T-helper 9 cell (primary cell): ENCODE results near the gene ZNF428.
A peak's percentile ranks its signal among the peaks of the same experiment; 100 is the strongest.
"Not testable (repeated sequence)": the region's sequence is repeated elsewhere in the genome, so short reads cannot be mapped to it uniquely, and the experiment has no call there.

Source experiments
- DNase-seq: peaks from one replicate; pipeline ENCODE4 v3.0.0-alpha.2; 2020

The ZNF428 gene

GRCh38 chr19:43591904-43592772 lies 27.3 kb downstream of the ZNF428 start:
- DNase-seq, result no peak

- no peak for DNase-seq
Observed at GRCh38 chr19:43589678-43590077, 29.8 kb downstream of the ZNF428 start.

DNA sequence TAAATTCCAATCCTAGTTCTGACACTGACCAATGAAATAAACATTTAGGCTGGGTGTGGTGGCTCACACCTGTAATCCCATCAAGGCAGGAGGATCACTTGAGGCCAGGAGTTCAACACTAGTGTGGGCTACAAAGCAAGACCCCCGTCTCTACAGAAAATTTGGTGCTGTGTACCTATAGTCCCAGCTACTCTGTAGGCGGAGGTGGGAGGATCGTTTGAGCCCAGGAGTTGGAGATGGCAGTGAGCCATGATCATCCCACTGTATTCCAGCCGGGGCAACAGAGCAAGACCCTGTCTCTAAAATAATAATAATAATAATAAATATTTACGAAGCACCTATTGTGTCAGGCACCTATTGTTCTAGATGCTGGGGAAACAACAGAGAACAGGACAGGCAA lies 30.2 kb downstream of the ZNF428 start:
- no peak for DNase-seq

DNA sequence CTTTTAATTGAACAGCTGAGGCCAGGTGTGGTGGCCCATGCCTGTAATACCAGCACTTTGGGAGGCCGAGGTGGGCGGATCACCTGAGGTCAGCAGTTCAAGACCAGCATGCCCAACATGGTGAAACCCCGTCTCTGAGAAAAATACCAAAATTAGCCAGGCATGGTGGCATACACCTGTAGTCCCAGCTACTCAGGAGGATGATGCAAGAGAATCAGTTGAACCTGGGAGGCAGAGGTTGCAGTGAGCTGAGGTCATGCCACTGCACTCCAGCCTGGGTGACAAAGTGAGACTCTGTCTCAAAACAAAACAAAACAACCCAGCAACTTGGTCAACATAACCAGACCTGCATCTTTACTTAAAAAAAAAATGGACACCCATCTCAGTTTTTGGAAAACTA lies 32.4 kb downstream of the ZNF428 start:
- DNase-seq, result not testable (repeated sequence)

GRCh38 chr19:43586346-43586745 lies 33.1 kb downstream of the ZNF428 start:
- DNase-seq, result no peak

GRCh38 chr19:43584484-43584883 lies 34.9 kb downstream of the ZNF428 start:
- DNase-seq, result no peak

- no peak for DNase-seq
Observed at GRCh38 chr19:43582495-43582894, 36.9 kb downstream of the ZNF428 start.

DNA sequence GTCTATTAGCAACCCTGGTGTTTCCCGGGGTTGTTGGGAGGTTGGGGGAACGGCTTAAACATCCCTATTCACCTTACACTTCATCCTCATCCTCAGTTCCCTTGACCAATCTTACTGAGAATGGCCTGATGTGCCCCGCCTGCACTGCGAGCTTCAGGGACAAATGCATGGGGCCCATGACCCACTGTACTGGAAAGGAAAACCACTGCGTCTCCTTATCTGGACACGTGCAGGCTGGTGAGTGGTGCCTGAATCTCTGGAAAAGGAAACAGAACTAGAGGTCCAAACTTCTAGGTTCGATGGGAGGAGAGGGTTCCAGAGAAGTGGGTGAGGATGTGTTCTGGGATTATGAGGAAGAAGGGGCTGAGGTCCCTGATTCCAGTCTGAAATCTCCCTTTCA lies 38.0 kb downstream of the ZNF428 start:
- DNase-seq, result no peak

- no peak for DNase-seq
Observed at GRCh38 chr19:43578787-43579186, 40.6 kb downstream of the ZNF428 start.

DNA sequence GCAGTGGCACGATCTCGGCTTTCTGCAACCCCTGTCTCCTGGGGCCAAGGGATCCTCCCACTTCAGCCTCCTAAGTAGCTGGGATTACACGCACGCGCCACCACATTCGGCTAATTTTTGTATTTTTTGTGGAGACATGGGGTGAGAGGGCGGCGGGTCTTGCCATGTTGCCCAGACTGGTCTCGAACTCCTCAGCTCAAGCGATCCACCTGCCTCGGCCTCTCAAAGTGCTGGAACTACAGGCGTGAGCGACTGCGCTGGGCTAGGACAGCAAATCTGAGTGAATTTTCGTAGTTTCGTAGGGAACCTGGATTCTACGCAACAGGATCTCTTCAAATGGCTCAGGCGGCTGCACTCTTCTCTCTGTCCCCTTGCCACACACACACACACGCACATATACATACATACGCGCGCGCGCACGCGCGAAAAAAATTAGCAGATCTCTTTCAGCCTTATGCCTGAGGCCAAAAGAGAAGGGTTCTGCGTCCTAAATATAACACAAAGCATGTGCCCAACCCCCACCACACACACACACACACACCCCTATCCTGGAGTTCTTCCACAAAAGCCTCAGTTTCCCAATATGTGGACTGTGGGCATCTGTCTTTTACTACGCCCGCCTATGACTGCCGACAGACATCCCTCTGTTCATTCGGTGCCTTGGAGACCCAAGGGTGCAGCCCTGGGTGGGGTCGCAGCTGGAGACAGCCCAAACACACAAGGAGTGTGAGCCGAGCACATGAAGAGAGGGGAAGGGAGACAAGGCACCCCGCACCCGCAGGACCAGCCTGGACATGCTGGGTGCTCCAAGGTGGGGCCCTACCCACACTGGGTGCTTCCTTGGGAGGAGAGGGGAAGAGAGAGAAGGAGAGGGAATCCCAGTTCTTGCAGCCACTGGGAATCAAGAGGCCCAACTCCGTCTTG lies 43.2 kb downstream of the ZNF428 start:
- DNase-seq, result no peak

GRCh38 chr19:43575156-43575950 lies 44.1 kb downstream of the ZNF428 start, which contains the start of the genes PINLYP and XRCC1:
PINLYP (plus strand) TSS chr19:43575801; CDS start chr19:43577192, 1,391 bp downstream.
XRCC1 (minus strand) TSS chr19:43575527; CDS start chr19:43575458, 69 bp downstream.
- peak; percentile 94 for DNase-seq

DNA sequence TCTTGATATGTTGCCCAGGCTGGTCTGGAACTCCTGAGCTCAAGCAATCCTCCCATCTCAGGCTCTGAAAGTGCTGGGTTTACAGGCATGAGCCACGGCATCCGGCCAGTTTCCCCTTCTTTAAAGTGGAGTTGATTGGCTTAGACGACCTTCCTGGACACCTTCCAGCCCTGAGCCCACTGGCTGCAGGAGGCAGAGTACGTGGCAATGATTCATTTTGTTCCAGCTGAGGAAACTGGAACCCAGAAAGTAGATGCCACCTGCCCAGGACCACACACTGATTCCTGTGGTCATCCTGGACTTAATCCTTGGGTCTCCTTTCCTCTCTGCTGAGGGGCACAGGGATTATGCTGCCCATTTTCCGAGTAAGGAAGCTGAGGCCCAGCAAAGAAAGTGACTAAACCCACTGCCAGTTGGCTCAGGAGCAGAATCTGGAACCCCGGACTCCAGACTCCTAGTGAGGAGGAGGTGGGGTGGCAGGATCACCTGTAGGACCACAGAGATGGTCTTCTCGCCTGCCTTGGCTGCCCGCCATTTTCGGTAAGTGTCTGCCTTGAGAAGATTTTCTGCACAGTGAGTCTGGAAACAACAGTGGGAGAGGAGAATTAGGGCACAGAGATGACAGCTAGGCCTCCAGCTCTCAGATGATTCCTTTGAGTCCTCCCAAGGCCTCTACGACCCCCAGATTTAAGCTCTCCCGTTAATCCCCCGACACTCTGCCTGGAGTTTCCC lies 44.8 kb downstream of the ZNF428 start:
- no peak for DNase-seq

GRCh38 chr19:43572171-43572588 lies 47.2 kb downstream of the ZNF428 start:
- DNase-seq, result no peak

DNA sequence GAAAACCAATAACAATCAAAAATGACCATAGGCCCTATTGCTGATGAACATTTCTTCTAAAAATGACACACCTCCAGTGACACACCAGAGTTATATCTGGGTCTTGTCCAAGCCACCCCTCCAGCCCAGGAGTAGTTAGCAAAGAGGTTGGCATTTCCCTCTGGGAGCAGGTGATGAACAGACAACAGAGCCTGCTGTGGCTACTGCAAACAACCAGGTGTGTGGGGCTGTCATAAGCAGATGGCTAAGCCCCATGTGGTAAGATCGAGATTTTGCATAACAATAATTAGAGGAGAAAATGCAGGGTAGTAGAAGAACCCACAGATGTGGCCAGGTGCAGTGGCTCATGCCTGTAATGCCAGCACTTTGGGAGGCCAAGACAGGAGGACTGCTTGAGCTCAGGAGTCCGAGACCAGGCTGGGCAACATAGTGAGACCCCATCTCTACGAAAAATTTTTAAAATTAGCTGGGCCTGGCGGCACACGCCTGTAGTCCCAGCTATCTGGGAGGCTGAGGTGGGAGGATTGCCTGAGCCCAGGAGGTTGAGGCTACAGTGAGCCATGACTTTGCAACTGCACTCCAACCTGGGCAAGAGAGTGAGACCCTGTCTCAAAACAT lies 49.1 kb downstream of the ZNF428 start:
- DNase-seq, result no peak

DNA sequence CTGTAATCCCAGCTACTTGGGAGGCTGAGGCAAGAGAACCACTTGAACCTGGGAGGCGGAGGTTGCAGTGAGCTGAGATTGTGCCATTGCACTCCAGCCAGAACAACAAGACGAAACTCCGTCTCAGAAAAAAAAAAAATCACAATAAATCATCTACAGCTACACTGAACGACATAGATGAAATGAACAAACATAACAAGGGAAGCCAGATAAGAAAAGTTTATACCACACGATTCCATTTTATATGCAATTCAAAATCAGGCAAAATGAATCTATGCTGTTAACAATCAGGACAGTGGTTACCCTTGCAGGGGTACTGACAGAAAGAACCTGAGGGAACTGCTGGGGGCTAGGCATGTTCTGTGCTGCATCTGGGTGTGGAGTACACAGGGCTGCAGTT lies 49.8 kb downstream of the ZNF428 start:
- no peak for DNase-seq

GRCh38 chr19:43564800-43565199 lies 54.6 kb downstream of the ZNF428 start:
- DNase-seq, result no peak

DNA sequence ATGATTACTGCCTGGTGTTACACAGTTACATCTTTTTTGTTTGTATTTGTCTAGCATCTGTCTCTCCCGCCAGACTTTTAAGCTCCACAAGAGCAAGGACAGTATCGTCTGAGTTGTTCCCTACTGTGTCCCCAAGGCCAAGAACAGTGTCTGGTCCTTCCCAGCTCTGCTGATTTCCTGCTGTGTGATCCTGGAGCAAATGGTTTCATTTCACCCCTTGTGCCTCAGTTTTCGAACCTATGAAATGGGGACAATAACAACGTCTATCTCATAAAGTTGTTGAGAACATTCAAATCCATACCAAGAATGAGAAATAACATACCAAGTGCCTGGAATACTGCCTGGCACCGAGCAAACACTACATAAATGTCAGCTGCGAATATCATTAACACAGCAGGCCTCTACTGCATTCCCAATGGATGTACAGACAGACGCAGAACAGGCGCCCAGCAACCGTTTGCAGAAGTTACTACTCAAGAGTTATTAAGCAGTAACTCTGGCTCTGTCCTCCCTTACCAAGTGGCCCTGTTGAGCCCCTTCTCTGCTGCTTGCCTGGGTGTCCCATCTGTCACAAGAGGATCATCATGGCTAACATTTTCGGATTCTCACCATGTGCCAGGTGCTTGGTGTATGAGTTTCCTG lies 55.5 kb downstream of the ZNF428 start:
- DNase-seq, result no peak

- DNase-seq, result peak; percentile 55
Observed at GRCh38 chr19:43562698-43563241, 56.7 kb downstream of the ZNF428 start.

GRCh38 chr19:43562226-43562697 lies 57.2 kb downstream of the ZNF428 start:
- no peak for DNase-seq
